Measurements from ENCODE around the gene ARHGAP9.

GRCh38 chr12:57526477-57527126 is 46.9 kb upstream of the ARHGAP9 start:
- no peak for TF ChIP-seq POLR2A (IDR thresholded peaks at IDR 0.05)
- TF ChIP-seq CTCF (IDR thresholded peaks at IDR 0.05) = no peak
- no peak for TF ChIP-seq POLR2AphosphoS5 (IDR thresholded peaks at IDR 0.05; ENCODE audit: insufficient read depth in 1 of 2, low read depth in 1 of 2)

Data from vagina (tissue), 2 donors.